Activated T-cell treated with anti-CD3 and anti-CD28 coated beads, Interleukin-2, amount 50 U/mL, for 1 hour (primary cell): Measurements from ENCODE around the gene AFAP1L2.

Source experiments
- DNase-seq: peaks from one replicate; pipeline ENCODE4 v3.0.0-alpha.2; 2020

AFAP1L2 gene

DNA sequence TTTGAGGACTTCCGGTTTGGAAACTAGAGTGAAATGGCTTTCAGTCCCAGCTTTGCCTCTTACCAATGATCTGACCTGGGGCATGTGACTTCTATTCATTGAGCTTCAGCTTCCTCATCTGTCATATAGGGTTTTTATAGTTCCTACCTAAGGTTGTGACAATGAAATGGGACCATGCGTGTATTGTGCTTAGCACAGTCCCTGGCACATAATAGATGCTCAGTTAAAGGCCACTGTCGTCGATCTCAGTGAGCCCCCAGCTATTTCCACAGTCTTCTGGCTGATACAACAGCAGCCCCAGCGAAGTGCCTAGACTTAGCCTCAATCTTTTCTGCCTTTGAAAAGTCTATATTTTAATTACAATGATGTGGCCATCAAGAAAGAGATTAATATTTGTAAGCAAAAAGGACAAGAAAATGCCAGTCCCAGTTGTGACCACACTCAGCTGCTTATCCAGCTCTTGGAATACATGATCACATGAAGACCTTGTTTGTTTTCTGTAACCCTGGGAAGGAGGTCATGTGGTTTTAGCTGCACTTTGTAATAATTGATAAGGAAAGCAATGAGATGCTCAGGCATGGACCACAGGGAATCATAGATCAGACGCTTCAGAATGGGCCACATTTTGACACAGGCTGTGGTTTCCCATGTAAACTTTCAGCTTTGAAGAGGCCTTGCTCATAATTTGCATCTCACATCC lies 120.6 kb downstream of the AFAP1L2 start:
- no peak for DNase-seq

GRCh38 chr10:114283091-114283490 lies 121.2 kb downstream of the AFAP1L2 start:
- DNase-seq, result no peak

- DNase-seq, result no peak
Measured at GRCh38 chr10:114282526-114282925, 121.8 kb downstream of the AFAP1L2 start.

GRCh38 chr10:114281461-114281860 lies 122.8 kb downstream of the AFAP1L2 start:
- DNase-seq, result no peak

- DNase-seq, result no peak
Measured at GRCh38 chr10:114281006-114281405, 123.3 kb downstream of the AFAP1L2 start.

DNA sequence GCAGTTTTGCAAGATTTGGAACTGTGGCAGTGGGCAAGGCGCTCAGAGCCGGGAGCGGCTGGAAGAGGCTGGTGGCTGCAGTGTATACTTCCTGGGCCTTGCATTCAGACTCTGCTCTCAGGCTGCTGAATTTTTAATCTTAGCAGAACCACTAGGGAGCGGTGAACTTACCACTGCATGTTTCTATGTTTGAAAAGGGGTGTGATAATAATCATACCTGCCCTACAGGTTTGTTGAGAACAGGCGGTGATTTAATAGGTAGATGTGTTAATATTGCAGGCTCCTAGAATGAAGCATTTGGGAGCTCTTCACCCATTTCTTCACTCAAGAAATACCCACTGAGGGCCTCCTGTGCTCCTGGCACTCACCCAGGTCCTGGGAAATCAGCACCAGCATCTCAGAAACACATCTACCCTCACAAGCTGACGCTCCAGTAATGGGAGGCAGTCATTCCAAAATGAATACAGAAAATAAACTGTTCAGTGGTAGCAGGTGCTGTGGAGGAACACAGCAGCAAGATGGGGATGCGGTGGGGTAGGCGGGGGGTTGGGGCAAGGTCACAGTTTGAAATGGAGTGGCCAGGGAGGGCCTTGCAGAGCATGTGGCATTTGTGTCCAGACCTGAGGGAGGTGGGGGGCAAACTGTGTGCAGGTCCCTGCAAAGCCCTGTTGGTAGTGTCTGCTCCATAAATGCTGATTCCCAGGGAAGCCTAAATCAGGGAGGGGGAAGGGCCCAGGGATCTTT lies 124.2 kb downstream of the AFAP1L2 start:
- no peak for DNase-seq

DNA sequence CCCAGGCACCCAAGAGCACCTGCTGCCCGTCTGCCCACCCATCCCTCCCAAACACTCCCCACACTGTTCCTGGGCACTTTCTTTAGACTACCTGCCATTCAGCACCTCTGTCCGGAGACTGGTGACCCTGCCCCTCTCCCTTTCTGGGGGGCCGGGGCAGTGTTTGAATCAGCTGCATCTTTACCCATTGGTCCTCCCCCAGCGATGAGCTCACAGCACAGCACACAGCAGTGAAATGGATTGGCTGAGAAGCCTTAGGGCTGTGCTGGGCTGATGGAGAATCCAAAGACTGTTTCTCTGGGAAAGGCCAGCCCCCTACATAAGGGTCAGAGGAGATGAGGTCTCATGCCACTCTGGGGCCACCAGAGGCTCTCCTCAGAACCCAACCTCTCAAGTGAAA lies 125.0 kb downstream of the AFAP1L2 start:
- no peak for DNase-seq

- DNase-seq, result no peak
Measured at GRCh38 chr10:114278884-114279191, 125.5 kb downstream of the AFAP1L2 start.

- no peak for DNase-seq
Measured at GRCh38 chr10:114278140-114278883, 126.0 kb downstream of the AFAP1L2 start.

- no peak for DNase-seq
Measured at GRCh38 chr10:114276671-114277070, 127.6 kb downstream of the AFAP1L2 start.

DNA sequence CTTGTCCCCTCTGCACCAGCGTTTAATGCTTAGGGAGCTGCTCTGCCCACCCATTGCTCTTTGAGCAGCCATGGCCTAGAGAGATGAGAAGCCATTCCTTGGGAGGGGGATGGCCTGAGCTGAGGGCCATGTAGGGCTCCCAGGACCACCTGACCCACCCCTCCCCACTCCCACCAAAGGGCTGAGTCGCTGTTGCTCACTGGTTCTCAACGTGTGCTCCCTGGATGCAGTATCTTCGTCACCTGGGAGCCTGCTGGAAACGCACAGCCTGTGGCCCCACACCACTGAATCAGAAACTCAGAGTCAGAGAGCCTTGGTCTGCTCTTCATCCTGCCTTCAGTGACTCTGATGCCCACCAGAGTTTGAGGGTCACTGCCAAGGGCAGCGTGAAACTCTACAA lies 128.2 kb downstream of the AFAP1L2 start:
- no peak for DNase-seq

- DNase-seq, result no peak
Measured at GRCh38 chr10:114274616-114275453, 129.5 kb downstream of the AFAP1L2 start.

DNA sequence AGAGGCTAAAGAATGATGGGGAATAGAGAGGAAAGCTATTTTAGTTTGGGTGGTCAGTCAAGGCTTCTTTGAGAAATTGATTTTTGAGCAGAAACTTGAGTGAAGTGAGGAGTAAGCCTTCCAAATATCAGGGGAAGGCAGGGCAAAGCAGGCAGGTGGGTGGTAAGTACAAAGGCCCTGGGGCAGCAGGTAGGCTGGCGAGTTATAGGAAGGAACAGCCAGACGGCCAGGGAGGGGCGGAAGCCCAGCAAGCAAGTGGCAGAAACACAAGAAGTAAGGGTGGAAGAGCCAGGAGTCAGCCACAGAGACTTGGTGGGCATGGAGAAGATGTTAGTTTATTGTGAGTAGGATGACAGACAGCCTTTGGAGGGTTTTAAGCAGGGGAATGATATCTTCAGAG lies 130.4 kb downstream of the AFAP1L2 start:
- DNase-seq, result no peak

DNA sequence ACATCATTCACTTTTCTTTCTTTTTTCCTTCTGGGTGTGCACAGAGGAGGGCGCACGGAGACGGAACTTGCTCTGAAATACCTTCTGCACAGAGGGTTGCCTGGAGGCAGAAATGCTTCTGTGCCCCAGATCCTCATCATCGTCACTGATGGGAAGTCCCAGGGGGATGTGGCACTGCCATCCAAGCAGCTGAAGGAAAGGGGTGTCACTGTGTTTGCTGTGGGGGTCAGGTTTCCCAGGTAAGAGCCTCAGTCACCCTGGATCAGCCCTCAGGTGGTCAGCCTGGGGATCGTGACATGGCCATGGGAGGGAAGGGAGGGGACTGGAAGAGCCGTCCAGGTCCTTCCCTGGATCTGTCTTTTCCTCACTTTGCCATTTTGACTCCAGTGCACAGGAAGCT lies 131.6 kb downstream of the AFAP1L2 start:
- no peak for DNase-seq

DNA sequence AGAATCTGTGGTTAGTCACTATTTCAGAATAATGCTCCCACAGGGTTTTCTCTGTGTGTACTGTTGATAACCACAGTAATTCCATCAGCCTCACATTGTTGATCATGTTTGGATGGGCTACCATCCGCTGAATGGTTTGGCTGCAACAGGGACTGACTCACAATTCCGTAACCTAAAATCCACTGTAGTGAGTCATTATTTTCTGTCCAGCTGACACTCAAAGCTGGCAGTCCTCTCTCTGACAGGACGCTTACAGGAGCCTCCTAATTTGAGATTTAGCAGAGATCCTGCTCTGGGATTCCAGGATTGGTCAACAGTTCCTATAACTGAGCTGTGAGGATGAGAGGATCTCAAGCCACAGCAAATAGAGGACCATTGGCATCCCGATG lies 132.5 kb downstream of the AFAP1L2 start:
- DNase-seq, result no peak

DNA sequence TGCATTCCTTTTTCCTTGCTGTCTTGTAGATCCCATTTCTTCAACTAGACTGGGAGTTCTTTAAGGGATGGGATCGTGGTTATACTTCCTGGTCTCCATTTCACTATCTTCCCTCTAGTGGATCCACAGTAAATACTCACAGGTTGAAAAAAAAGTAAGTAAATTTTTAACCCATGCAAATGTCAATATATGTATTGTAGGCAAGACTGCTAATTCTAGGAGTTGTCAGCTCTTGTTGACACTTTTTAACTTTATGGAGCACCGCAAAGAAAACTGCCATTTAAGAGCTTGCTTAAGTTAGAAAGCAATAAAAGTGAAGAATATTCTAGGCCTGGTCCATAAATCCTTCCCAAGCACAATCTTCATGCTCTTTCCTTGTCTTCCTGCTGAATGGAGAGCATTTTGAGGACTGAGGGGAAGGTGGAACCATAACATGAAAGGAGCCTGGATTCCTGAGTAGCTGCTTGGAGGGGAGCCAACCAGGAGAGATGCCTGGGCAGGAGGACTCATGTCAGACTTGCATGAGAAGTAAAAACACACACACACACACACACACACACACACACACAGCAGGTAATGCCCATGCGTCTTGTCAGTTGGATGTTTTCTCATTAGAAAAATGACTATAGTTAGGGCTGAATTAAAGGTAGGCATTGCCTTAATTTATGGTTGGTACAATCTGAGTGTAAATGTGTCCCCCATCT lies 133.1 kb downstream of the AFAP1L2 start:
- no peak for DNase-seq

- DNase-seq, result no peak
Measured at GRCh38 chr10:114266521-114266920, 137.8 kb downstream of the AFAP1L2 start.

GRCh38 chr10:114265392-114266053 lies 138.8 kb downstream of the AFAP1L2 start:
- DNase-seq, result no peak

GRCh38 chr10:114262496-114262895 lies 141.8 kb downstream of the AFAP1L2 start:
- no peak for DNase-seq

GRCh38 chr10:114261076-114261475 lies 143.2 kb downstream of the AFAP1L2 start:
- DNase-seq, result no peak

DNA sequence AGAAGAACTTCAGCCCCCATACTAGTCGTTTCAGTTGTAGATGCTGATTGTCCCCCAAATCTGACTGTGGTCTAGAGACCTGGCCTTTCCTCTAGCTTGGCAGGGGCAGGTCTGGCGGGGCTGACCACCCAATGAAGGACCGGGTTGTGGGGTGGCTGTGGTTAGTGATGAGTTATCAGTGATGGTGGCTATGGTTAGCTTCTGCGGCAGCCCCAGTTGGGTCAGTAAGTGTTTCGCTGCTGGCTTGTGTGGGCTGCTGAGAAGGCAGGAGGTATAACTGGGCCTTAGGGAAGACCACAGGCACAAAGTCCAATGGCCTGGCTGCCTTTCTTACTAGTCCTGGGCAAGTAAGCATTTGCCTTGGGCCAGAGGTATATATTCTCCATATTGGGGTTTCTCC lies 143.9 kb downstream of the AFAP1L2 start:
- no peak for DNase-seq

DNA sequence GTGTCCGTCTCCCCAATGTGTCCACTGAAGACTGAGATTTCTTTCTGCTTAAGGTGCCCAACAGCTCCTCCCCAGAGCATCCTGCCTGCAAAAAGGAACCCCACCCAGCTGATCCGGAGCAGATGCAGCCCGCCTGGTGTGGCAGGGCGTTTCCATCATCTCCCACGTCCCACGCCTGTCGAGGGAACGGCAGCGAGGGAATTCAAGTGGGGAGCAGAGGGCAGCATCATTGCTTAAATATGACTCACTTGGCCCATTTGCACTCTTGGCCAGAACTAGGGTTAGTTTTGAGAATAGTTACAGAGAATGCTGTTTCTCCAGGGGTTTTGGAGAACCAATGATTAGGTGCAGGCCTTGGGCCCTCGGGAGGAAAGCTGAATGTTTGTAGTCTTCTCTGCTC lies 144.5 kb downstream of the AFAP1L2 start:
- DNase-seq, result no peak
